ENCODE results near the gene PPP1R16B.

PPP1R16B gene

DNA sequence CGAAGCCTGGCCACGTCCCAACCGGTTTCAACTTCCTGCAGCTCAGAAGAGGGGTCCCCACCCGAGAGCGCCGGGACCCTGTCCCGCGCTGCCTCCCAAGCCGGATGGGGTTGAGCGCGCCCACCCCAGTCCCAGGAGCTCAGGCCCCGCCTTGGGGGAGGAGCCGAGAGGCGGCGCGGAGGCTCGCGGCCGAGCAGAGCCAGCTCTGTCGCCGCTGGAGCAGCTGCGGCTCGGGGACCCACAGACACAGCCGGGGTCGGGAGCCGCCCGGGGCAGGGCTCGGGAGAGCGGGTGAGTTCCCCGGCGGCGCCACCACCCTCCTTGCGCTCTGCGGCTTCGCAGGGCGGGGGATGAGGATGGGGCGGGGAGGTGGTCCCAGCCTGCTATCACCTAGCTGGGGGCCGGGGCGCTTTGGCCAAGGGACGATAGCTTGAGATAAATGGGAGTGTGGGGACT lies at the start of gene PPP1R16B:
TSS of gene PPP1R16B (plus strand) at position 196 of the 456 bp plus-strand sequence. CDS start 30,229 bp downstream, outside the sequence.
- DNase-seq, result no peak

GRCh38 chr20:38757145-38757775 lies 48.2 kb upstream of the PPP1R16B start:
- no peak for DNase-seq

- no peak for DNase-seq
These were observed 46.4 kb upstream of the PPP1R16B start for GRCh38 chr20:38759106-38759505.

- no peak for DNase-seq
These were observed 44.5 kb upstream of the PPP1R16B start for GRCh38 chr20:38760978-38761377.

DNA sequence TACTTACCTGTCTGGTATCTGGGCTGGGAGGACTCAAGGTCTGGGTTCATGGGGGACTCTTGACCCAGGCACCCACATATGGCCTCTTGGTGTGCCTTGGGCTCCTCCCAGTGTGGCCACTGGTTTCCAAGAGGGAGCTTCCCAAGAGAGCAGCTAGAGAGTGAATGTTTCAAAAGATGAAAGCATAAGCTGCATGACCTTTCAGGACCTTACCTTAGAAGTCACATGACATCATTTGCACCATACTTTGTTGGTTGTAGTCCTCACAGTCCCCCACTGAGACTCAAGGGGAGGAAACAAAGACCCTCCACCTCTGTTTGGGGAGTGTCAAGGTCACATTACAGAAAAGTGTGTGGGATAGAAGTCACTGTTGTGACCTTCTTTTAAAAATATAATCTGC lies 43.3 kb upstream of the PPP1R16B start:
- no peak for DNase-seq

GRCh38 chr20:38763616-38764015 lies 41.9 kb upstream of the PPP1R16B start:
- DNase-seq, result no peak

DNA sequence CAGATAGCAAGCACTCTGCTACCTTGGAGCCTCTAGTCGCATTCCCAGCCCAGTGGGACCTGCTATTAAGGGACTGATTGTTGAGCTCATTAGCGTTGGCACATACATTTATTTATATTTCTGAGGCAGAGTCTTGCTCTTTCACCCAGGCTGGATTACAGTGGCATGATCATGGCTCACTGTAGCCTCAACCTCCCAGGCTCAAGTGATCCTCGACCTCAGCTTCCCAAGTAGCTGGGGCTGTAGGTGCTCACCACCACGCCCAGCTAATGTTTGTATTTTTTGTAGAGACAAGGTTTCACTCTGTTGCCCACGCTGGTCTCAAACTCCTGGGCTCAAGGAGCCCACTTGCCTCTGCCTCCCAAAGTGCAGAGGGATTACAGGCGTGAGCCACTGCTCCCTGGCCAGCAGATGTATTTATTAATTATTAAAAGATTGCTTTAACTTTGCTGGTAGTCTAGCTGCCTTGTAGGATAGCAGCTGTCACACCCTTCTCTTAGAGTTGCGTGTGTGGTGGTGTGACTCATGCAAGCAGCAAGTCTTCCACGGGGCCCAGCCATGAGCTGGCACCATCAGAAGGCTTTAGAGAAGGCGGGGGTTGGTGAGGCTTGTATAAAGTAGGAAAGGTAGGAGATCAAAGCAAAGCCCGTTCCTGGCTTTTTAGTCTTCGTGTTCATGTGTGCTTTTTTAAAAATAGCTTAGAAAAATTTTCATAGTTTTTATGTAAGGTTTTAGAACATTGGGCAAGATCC lies 40.8 kb upstream of the PPP1R16B start:
- no peak for DNase-seq

GRCh38 chr20:38766071-38766470 lies 39.4 kb upstream of the PPP1R16B start:
- DNase-seq, result no peak

- no peak for DNase-seq
These were observed 35.9 kb upstream of the PPP1R16B start for GRCh38 chr20:38769376-38770295.

DNA sequence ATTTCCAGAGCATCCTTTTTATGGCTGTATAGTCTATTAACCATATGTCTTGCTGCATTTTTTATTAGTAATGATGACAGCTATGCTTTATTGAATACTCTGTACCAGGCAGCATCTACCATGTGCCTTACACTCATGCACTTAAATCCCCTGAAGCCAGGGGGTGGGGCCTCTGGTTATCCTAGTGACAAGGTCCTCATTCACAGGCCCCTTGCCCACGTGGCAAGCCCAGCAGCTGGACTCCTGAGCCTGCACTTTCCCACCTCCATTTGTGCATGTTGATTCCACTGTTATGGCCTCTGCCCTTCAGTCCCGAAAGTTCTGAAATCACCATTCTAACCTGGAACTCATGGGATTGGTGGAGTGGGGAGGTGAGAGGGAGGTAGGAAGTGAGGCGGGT lies 35.0 kb upstream of the PPP1R16B start:
- DNase-seq, result no peak

DNA sequence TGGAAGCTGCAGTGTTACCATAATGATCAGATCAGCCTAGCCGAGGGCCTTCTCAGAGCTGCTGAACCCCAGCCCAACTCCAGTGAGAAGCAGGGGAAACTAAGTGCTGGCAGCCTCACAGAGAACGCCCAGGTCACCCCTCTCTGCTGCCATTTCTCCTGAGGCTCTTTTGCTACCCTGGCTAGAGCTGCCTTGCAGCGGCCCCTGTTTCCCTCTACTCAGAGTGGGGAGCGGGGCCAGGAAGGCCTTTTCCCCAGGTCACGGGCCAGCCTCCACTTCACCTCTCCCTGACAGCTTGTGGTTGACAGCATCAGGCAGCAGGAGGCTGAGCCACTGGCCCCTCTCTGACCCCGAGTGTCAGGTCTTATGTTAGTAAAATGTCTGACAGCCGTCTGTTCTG lies 34.5 kb upstream of the PPP1R16B start:
- DNase-seq, result no peak

DNA sequence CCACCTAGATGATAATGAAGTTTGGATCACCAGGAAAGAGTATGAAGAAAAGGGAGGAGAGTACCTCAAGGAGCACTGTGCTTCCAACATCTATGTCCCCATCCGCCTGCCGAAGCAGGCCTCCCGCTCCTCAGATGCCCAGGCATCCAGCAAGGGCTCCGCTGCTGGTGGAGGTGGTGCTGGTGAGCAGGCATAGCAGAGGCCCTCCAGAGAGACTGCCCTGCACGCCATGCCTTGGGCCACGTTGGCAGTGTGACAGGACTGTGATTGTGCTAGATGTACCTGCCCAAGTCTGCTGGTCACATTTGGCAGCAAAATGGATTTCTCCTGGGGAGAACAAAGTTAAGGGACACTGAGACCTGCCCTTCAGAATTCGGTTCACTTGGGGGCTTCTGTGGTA lies 33.9 kb upstream of the PPP1R16B start:
- no peak for DNase-seq

GRCh38 chr20:38774167-38774566 lies 31.3 kb upstream of the PPP1R16B start:
- no peak for DNase-seq

DNA sequence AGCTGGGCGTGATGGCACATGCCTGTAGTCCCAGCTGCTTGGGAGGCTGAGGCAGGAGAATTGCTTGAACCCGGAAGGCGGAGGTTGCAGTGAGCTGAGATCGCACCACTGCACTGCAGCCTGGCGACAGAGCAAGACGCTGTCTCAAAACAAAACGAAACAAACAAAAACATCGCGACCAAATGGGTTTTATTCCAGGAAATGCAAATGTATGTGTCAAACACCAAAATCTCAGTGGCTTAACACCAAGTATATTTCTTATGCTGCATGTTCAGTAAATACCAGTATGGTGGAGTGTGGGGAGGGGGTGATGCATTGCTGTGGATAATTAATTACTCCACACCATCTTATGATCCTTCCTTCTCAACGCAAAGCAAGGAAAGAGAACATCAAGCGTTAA lies 29.1 kb upstream of the PPP1R16B start:
- DNase-seq, result no peak

DNA sequence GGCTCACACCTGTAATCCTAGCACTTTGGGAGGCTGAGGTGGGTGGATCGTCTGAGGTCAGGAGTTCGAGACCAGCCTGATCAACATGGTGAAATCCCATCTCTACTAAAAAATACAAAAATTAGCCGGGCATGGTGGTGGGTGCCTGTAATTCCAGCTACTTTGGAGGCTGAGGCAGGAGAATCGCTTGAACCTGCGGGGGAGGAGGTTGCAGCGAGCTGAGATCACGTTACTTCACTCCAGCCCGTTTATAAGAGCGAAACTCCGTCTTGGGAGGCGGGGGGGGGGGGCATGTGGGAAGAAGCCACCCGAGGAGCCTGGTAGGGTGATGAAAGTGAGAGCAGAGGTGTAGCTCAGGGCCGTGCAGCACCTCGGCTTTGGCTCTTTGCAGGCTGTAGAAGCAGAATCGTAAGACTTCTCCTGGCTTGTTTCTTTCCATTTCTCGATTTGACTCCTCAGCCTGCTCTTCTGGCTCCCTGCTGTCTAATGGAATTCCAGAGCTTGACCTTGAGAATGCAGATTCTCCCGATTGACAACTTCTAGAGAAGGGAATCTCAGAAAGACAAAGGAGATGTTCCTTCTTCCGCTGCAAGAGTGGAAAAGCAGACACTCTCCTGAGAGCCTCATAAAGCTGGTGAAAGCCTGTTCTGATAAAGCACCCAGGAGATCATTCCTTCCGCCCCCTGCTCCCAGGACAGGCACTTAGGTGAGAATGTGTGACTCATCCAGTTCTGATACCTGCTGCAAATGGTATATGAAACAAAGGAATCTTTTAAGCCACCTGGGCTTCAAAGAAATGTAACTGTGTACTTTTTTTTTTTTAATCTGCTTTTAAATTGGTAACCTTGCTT lies 26.0 kb upstream of the PPP1R16B start:
- no peak for DNase-seq

- DNase-seq, result no peak
These were observed 23.2 kb upstream of the PPP1R16B start for GRCh38 chr20:38782275-38782674.

GRCh38 chr20:38787870-38788269 lies 17.6 kb upstream of the PPP1R16B start:
- DNase-seq, result no peak

- DNase-seq, result no peak
These were observed 15.8 kb upstream of the PPP1R16B start for GRCh38 chr20:38789503-38790199.

GRCh38 chr20:38790200-38791053 lies 15.1 kb upstream of the PPP1R16B start:
- DNase-seq, result no peak

DNA sequence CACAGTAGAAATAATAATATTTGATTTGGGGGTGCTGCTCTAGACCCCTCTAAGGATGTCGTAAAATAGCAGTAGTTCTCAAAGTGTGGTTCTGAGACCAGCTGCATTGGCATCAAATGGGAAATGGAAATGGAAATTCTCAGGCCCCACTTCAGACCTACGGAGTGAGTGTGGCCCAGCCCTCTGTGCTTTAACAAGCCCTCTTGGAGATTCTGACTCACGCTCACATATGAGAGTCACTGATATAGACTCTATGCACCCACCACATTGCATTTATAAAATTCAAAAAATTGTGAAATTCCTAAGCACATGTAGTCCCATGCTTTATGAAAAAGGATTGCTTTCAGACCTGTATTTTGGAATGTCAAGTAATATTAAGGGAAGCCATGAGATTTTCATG lies 14.2 kb upstream of the PPP1R16B start:
- no peak for DNase-seq

- DNase-seq, result no peak
These were observed 13.6 kb upstream of the PPP1R16B start for GRCh38 chr20:38791940-38792339.

Measured in cortex of kidney (tissue), 1 donor.